ENCODE results near the gene CNTNAP5. TPM values are rescaled to one million over a fixed set of nuclear protein-coding genes. Genes with fewer than 3 reads are reported as not detected.

The CNTNAP5 gene
- total and polyA plus RNA-seq, 2 of the 8 experiments (the other 6 are each of a cell fraction or from before 2014, with no cell fraction given): 0.11 to 0.76 TPM

GRCh38 chr2:124120246-124120645 is 95.2 kb downstream of the CNTNAP5 start:
- WGBS, 2 experiments (ENCODE audit: extremely low coverage in 1 of 2, insufficient coverage in 1 of 2, insufficient read length in 1 of 2, insufficient replicate concordance in 2 of 2, low coverage in 1 of 2, low lambda C conversion rate in 2 of 2, missing lambda C conversion rate in 1 of 2): 100% methylated on average over 1 of the region's 1 CpG; no CpG with 5 or more reads in 1 of the 2 experiments
- no peak overlapping the region for H3K23ac ChIP-seq (ENCODE audit: insufficient read length)
- no peak overlapping the region for H3K14ac ChIP-seq (ENCODE audit: insufficient read length)
- peaks cover 10 to 11% of the 10 kb centered on the region in 2 experiments; a peak in 3 of 4 replicates for H3K9me3 ChIP-seq (ENCODE audit: insufficient read depth in 2 of 2, low read depth in 1 of 2, low read length in 1 of 2)
- H3K79me1 ChIP-seq (ENCODE audit: low read depth, low read length): no peaks in the 10 kb centered on the region
- DNase-seq (ENCODE audit: low read depth in 1 of 2, low spot score in 2 of 2): no peak
- no peak overlapping the region for H3K27ac ChIP-seq (ENCODE audit: low read depth, low read length)
- H2BK20ac ChIP-seq (ENCODE audit: low read length): no peak overlapping the region
- no peak overlapping the region for H3K56ac ChIP-seq (replicated peaks; ENCODE audit: insufficient read length, low read depth, low read length)
- H3K9ac ChIP-seq (replicated peaks in 1 of 4; ENCODE audit: extremely low read depth in 1 of 4, low read depth in 3 of 4, low read length in 3 of 4): no peak overlapping the region
- H4K8ac ChIP-seq (ENCODE audit: extremely low read depth, insufficient read depth, low read length): no peak overlapping the region
- ChIA-PET POLR2A (ENCODE audit: partially characterized antibody) (no interaction called here), CTCF (ENCODE audit: partially characterized antibody) (no interaction called here)
- no peak overlapping the region for H2BK120ac ChIP-seq (replicated peaks; ENCODE audit: low read depth, low read length)
- H4K5ac ChIP-seq (ENCODE audit: insufficient read length, low read depth, low read length): no peak overlapping the region
- no peaks in the 10 kb centered on the region for H3K4me1 ChIP-seq (replicated peaks in 1 of 4; ENCODE audit: control insufficient read depth in 3 of 4, insufficient read depth in 4 of 4, low read length in 3 of 4)
- no peak overlapping the region for H3K18ac ChIP-seq (ENCODE audit: extremely low read depth, low read length)
- no peak overlapping the region for H3K4ac ChIP-seq (replicated peaks; ENCODE audit: insufficient read length, low read depth, low read length)
- no peaks in the 10 kb centered on the region for H3K27me3 ChIP-seq (replicated peaks in 1 of 4; ENCODE audit: control insufficient read depth in 3 of 4, extremely low read depth in 1 of 4, insufficient read depth in 3 of 4, low read length in 3 of 4)
- H3K36me3 ChIP-seq (ENCODE audit: control insufficient read depth in 2 of 4, insufficient read depth in 4 of 4, low read length in 3 of 4): no peaks in the 10 kb centered on the region; a peak in 1 of 8 replicates
- H3K23me2 ChIP-seq (ENCODE audit: low read depth, low read length): no peaks in the 10 kb centered on the region
- no peaks in the 10 kb centered on the region for H4K20me1 ChIP-seq (replicated peaks in 1 of 2; ENCODE audit: control insufficient read depth in 1 of 2, insufficient read depth in 2 of 2, low read length in 2 of 2)
- no peak overlapping the region for H3K4me2 ChIP-seq (ENCODE audit: insufficient read depth in 1 of 2, low read depth in 2 of 2, low read length in 2 of 2)
- H3K79me2 ChIP-seq (ENCODE audit: control insufficient read depth in 1 of 2, insufficient read depth in 2 of 2, low read length in 2 of 2): no peaks in the 10 kb centered on the region
- no peak overlapping the region for H2BK5ac ChIP-seq (ENCODE audit: low read depth, low read length)
- no peak for FAIRE-seq
- H2BK15ac ChIP-seq (ENCODE audit: low read length): no peak overlapping the region
- no peak overlapping the region for H4K91ac ChIP-seq (replicated peaks; ENCODE audit: insufficient read length, low read length)
- H3K4me3 ChIP-seq (ENCODE audit: extremely low read depth in 1 of 4, insufficient read depth in 2 of 4, low read depth in 3 of 4, low read length in 4 of 4): no peak overlapping the region
- H2AK5ac ChIP-seq (ENCODE audit: low read depth, low read length): no peak overlapping the region
- no peak overlapping the region for H2AFZ ChIP-seq (ENCODE audit: low read length)
- no peak overlapping the region for H2BK12ac ChIP-seq (ENCODE audit: low read depth, low read length)
- TF ChIP-seq NANOG (IDR thresholded peaks at IDR 0.05; ENCODE audit: insufficient read depth, low read depth, low read length, poor library complexity, severe bottlenecking): no peak
- TF ChIP-seq HDAC6 (IDR thresholded peaks at IDR 0.05; ENCODE audit: low read depth, low read length): no peak
- no peak for TF ChIP-seq RXRA (IDR thresholded peaks at IDR 0.05; ENCODE audit: insufficient read depth, low read depth, low read length)
- no peak for TF ChIP-seq JUN (IDR thresholded peaks at IDR 0.05; ENCODE audit: low read depth, low read length)
- TF ChIP-seq RNF2 (IDR thresholded peaks at IDR 0.05; ENCODE audit: borderline replicate concordance, low read depth, low read length, missing control alignments, poor library complexity, severe bottlenecking): no peak
- TF ChIP-seq EP300 (IDR thresholded peaks at IDR 0.05; ENCODE audit: borderline replicate concordance in 1 of 2, low read depth in 2 of 2, low read length in 2 of 2): no peak
- TF ChIP-seq TAF1 (IDR thresholded peaks at IDR 0.05; ENCODE audit: low read depth, low read length): no peak
- TF ChIP-seq MAX (IDR thresholded peaks at IDR 0.05): no peak
- no peak for TF ChIP-seq CTCF (IDR thresholded peaks at IDR 0.05; ENCODE audit: control extremely low read depth in 1 of 3, insufficient read depth in 1 of 3, low read depth in 1 of 3, low read length in 3 of 3)
- TF ChIP-seq ASH2L (IDR thresholded peaks at IDR 0.05; ENCODE audit: low read length): no peak
- no peak for TF ChIP-seq YY1 (IDR thresholded peaks at IDR 0.05; ENCODE audit: low read depth, low read length)

Data from H1 (cell line).